MM.1S (cell line): ENCODE data around the gene NOSIP.

Experiments
- EZH2phosphoT487 ChIP-seq: fragments of 300-600 bp; sonication (generic); IDR thresholded peaks from 2 replicates; pipeline ENCODE4 v1.6.1; 2018; ENCODE audit warnings: antibody characterized with exemption, low read length
- TF ChIP-seq, protein P1 (sequence below): fragments of 300-600 bp; sonication (generic); IDR thresholded peaks from 2 replicates; pipeline ENCODE4 v1.5.1; 2016; ENCODE audit warnings: antibody characterized with exemption, low read length, mixed read lengths

DNA sequence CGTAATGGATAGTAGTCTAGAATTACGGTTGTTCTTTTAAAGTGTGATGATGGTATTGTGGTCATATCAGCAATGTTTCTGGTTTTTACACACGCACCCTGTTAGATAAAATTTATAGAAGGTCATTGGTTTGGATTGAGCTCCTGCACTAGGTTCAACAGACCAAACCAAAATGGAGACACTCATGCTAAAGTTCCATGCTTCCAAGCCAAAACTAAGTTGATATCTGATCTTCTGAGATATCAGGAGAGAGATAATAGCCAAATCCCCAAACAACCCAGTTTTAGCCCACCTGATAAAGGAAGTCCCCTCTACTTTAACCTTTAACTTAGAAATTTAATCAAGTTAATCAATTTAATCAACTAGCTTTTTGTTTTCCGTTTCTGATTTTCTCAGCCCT lies 1.2 kb downstream of the NOSIP start:
- TF ChIP-seq, protein P1, sequence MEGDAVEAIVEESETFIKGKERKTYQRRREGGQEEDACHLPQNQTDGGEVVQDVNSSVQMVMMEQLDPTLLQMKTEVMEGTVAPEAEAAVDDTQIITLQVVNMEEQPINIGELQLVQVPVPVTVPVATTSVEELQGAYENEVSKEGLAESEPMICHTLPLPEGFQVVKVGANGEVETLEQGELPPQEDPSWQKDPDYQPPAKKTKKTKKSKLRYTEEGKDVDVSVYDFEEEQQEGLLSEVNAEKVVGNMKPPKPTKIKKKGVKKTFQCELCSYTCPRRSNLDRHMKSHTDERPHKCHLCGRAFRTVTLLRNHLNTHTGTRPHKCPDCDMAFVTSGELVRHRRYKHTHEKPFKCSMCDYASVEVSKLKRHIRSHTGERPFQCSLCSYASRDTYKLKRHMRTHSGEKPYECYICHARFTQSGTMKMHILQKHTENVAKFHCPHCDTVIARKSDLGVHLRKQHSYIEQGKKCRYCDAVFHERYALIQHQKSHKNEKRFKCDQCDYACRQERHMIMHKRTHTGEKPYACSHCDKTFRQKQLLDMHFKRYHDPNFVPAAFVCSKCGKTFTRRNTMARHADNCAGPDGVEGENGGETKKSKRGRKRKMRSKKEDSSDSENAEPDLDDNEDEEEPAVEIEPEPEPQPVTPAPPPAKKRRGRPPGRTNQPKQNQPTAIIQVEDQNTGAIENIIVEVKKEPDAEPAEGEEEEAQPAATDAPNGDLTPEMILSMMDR, result no peak
- no peak for TF ChIP-seq EZH2phosphoT487
